Measurements from ENCODE around the gene CHRNG.

CHRNG gene

GRCh38 chr2:232580648-232580981 lies 41.1 kb downstream of the CHRNG start:
- DNase-seq = no peak

GRCh38 chr2:232581725-232582124 lies 42.2 kb downstream of the CHRNG start:
- no peak for DNase-seq

- DNase-seq = no peak
These were observed 44.7 kb downstream of the CHRNG start for GRCh38 chr2:232584238-232584637.

DNA sequence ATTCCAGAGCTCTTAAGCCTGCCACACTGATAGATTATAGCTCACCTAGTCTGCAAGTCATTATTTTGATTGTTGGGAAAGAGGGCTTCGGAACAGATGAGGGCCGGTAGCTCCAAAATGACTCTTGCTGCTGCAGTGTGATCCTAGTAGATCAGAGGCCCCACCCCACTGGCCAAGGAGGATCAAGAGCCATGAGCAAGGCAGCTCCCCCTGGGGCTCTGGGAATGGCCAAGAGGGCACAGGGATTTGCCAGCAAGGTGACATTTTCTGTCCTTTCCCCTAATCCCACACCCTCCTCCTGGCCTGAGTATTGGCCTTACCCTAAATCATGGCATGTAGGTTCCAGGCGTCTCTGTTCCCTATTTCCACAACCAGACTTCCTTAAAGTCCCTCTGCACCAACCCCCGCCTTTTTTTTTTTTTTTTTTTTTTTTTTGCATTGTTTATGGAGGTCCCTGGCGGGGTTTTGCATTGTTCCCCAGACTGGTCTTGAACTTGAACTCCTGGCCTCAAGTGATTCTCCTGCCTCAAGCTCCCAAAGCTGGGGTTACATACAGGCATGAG lies 47.5 kb downstream of the CHRNG start:
- DNase-seq = no peak

- no peak for DNase-seq
These were observed 48.0 kb downstream of the CHRNG start for GRCh38 chr2:232587512-232587911.

- DNase-seq = no peak
These were observed 48.5 kb downstream of the CHRNG start for GRCh38 chr2:232588031-232588430.

DNA sequence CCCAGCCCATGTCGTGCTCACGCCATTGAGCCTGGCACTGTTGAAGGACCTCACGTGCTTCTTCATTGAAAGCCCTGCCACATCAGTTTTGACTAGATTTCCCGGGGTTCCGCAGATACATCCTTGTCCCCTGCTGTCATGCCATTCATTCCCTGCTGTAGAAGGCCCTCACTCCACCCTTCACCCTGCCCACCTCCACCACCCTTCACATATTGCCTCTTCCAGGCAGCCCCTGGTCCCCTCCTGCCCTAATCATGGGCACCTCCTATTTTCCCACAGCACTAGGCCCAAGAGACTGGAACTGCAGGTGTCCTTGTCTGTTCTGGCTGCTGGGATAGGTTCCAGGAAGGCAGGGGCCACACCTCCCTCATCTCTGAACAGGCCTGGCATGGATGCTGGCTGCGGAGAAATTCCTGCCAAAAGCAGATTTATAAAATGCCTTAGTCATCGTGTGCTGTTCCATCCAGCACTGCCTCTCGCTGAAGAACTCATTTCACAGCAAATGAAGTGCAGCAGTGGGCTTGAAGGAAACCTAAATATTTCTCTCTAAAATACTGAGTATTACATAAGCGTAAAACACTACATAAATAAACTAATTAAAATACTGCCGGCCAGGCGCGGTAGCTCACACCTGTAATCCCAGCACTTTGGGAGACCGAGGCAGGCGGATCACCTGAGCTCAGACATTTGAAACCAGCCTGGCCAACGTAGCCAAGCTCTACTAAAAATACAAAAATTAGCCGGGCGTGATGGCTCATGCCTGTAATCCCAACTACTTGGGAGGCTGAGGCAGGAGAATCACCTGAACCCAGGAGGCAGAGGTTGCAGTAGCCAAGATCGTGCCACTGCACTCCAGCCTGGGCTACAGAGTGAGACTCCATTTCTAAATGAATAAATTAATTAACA lies 49.4 kb downstream of the CHRNG start:
- DNase-seq = peak; percentile 37

- peak; percentile 72 for DNase-seq
These were observed 53.4 kb downstream of the CHRNG start for GRCh38 chr2:232592772-232593395.

GRCh38 chr2:232593982-232594381 lies 54.5 kb downstream of the CHRNG start:
- DNase-seq = no peak
